Tibial nerve (tissue), 4 donors: ENCODE measurements around the gene TBX20. TPM values are rescaled to one million over a fixed set of nuclear protein-coding genes. Genes with fewer than 3 reads are reported as not detected.

Experiments used
- DNase-seq, 2 donors: peaks; one replicate each; pipeline ENCODE4 v3.0.0-alpha.2; 2019; ENCODE audit warnings: low spot score in 2 of 2
- H3K27ac ChIP-seq, 4 donors: fragments of 200-600 bp; sonication (generic) in 3 of 4; one replicate each; pipeline ENCODE4 v1.5.1; 2017 to 2019; ENCODE audit warnings: mild to moderate bottlenecking in 1 of 4
- H3K27me3 ChIP-seq, 2 donors: fragments of 200-600 bp; sonication (generic) in 1 of 2; one replicate each; pipeline versions ENCODE4 v1.5.1 to v1.6.0; 2017 to 2019
- H3K36me3 ChIP-seq, 3 donors: fragments of 200-600 bp; sonication (generic); one replicate each; pipeline ENCODE4 v1.5.1; 2018 to 2019
- H3K4me1 ChIP-seq, 4 donors: fragments of 200-600 bp; sonication (generic) in 3 of 4; one replicate each; pipeline ENCODE4 v1.5.1; 2017 to 2019
- H3K4me3 ChIP-seq, 4 donors: fragments of 200-600 bp; sonication (generic) in 3 of 4; one replicate each; pipeline ENCODE4 v1.5.1; 2017 to 2019; ENCODE audit warnings: mild to moderate bottlenecking in 1 of 4, moderate library complexity in 1 of 4
- H3K9me3 ChIP-seq, 4 donors: fragments of 200-600 bp; sonication (generic) in 3 of 4; one replicate each; pipeline ENCODE4 v1.5.1; 2017 to 2019
- EP300 ChIP-seq, 2 donors: sonication (generic); formaldehyde crosslinking; IDR thresholded peaks; one replicate each; pipeline ENCODE4 v1.6.1; 2017; ENCODE audit warnings: antibody characterized with exemption in 2 of 2, mild to moderate bottlenecking in 1 of 2
- POLR2A ChIP-seq, 2 donors: fragments of 450-650 bp; IDR thresholded peaks; one replicate each; pipeline ENCODE4 v1.6.1; 2017; ENCODE audit warnings: antibody characterized with exemption in 2 of 2, mild to moderate bottlenecking in 2 of 2, moderate library complexity in 2 of 2
- WGBS, 2 donors: methylation state at CpG; one replicate each; pipeline ENCODE4 v1.1.5; 2018; 5-methylcytosine and 5-hydroxymethylcytosine counted together
- total RNA-seq, 4 donors: library from RNA; depleted of rRNA; stranded (reverse); fragments of >200 nt; gene quantifications; one replicate each; pipeline ENCODE4 v1.1.0, GENCODE V29; 2016
- TF ChIP-seq, protein P1 (sequence below), 5 experiments: fragments of 200-600 bp in 3 of 5; fragments of 450-650 bp in 2 of 5; sonication (generic) in 3 of 5; IDR thresholded peaks; one replicate each; pipeline ENCODE4 v1.5.1; 2016 to 2019; ENCODE audit warnings: antibody characterized with exemption in 5 of 5, mild to moderate bottlenecking in 3 of 5, moderate library complexity in 2 of 5

The TBX20 gene
- total RNA-seq, 4 donors from 2014 or later: 0.42 TPM; not detected in 3

DNA sequence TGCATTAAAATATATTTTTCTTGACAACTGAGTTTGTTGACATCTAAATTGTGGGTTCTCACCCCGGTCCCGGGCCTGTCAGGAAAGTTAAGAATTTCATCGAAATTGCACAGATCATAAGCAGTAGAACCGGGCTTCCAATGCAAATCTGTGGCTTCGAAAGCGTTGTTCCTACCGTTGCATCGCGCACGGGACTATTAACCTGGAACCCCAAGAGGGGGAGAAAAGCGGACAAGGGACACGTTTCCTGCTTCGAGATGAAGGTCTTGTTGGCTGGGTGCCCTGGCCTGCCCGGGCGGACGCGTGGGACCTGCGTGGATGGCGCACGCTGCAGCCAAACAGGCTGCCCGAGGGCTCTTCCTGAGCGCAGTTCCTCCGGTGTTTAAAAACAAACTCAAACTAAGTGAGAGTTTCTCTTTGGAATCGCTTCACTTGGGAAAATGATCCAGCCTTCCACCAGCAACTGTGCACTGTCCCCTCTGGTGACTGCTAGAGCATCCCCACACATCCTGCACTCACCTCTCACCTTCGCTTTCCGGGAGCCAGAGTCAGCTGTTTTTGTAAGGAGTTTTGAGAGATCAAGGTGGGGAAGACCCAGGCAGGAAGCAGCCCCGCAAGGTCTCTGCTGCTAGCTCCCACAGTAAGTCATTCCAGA, 5.1 kb upstream of the TBX20 start:
- TF ChIP-seq EP300 (IDR thresholded peaks at IDR 0.05): no peak
- TF ChIP-seq, protein P1, sequence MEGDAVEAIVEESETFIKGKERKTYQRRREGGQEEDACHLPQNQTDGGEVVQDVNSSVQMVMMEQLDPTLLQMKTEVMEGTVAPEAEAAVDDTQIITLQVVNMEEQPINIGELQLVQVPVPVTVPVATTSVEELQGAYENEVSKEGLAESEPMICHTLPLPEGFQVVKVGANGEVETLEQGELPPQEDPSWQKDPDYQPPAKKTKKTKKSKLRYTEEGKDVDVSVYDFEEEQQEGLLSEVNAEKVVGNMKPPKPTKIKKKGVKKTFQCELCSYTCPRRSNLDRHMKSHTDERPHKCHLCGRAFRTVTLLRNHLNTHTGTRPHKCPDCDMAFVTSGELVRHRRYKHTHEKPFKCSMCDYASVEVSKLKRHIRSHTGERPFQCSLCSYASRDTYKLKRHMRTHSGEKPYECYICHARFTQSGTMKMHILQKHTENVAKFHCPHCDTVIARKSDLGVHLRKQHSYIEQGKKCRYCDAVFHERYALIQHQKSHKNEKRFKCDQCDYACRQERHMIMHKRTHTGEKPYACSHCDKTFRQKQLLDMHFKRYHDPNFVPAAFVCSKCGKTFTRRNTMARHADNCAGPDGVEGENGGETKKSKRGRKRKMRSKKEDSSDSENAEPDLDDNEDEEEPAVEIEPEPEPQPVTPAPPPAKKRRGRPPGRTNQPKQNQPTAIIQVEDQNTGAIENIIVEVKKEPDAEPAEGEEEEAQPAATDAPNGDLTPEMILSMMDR (IDR thresholded peaks at IDR 0.05): no peak
- TF ChIP-seq POLR2A (IDR thresholded peaks at IDR 0.05): no peak
- Histone ChIP-seq H3K4me1 (peaks cover 0 to 41% (median 4%) of the 10 kb centered on the region in 4 donors), H3K4me3 (no peak overlapping the region), H3K9me3 (no peaks in the 10 kb centered on the region), H3K27ac (no peak overlapping the region), H3K36me3 (no peaks in the 10 kb centered on the region), H3K27me3 (peaks cover 0 to 99% of the 10 kb centered on the region in 2 donors)
- 33 to 36% methylated on average over 27 of the region's 27 CpGs for WGBS, 2 donors
- DNase-seq: no peak

DNA sequence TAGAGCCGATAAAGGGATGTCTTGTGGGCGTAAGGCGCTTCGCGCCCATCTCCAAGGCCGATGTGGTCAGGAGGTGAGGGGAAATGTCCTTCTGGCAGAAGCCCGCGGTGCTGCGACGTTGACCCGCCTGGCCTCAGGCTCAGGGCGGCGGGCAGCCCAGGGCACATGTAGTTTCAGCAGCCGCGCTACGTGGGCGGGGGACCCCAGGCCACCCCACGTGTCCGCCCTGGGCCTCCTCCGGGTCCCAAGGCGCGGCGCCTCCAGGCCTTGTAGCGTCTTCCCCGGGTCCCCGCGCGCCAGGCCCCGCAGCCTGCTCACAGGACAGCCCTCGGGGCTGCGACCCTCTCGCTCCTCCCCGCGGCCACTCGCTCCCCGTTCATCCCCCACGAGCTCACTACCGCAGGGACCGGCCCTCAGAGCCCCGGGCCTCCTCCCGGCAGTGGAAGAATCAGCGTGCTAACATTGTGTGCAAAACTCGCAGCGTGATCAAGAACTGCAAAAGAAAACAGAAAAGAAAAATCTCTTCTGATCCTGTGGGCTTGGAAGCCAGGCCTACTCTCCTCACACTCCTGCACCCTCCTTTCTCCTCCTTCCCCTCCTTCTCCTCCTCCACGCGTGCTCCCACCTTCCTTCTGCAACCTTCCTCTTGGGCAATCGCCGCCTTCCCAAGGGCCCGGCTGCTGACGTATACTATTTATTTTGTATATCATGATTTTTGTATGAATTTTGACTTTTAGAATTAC, 4.4 kb upstream of the TBX20 start:
- no peak for DNase-seq
- no peak overlapping the region for H3K27ac ChIP-seq
- peaks cover 0 to 99% of the 10 kb centered on the region in 2 donors for H3K27me3 ChIP-seq
- TF ChIP-seq EP300 (IDR thresholded peaks at IDR 0.05) (no peak), POLR2A (IDR thresholded peaks at IDR 0.05) (no peak)
- TF ChIP-seq, protein P1 (IDR thresholded peaks at IDR 0.05): no peak
- 15 to 24% methylated on average over 31 to 40 of the region's 50 CpGs for WGBS, 2 donors
- peaks cover 0 to 48% (median 6%) of the 10 kb centered on the region in 4 donors for H3K4me1 ChIP-seq
- peak overlapping the region in 1 of 4 donors; percentile 13 for H3K4me3 ChIP-seq
- no peaks in the 10 kb centered on the region for H3K9me3 ChIP-seq
- no peaks in the 10 kb centered on the region for H3K36me3 ChIP-seq

DNA sequence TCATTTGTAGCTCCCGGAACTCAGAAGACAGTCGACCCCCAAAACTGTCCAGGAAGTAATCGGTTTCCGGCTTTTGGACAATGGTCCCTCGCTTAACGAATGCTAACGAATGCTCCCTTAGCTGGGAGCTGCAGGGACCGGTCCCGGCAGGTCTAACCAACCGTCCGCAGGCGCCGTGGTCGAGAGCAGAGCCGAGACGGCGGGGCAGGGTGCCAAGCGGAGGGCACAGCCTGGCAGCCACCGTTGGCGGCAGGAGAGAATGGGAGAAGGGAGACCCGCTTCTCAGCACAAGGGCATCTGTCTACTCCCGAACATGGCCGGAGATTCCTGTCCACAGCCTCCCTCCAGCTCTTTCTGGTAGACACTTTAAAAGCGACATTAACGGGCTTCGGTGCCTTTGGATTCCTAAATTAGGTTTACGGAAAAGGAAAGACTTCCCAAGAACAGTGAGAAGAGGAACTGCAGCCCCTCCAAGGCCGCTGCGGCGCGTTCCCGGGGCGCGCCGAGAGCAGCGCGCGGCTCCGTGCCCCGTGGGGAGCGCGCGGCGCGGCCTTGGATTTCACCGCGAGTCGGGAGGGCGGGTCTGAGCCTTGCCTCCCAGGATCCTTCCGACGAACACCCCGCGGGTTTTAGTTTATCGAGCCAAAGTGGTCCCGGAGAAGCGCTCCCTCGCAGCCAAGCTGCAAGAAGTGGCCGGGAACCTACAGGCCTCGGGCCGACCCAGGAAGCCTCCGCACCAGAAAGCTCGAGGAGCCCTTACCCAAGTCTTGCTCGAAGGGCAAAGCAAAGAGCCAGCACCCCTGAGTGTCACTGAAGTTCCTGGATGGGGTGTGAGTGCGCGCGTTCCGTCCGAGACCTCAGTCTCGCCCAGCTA, 3.6 kb upstream of the TBX20 start:
- Histone ChIP-seq H3K36me3 (no peaks in the 10 kb centered on the region), H3K9me3 (no peaks in the 10 kb centered on the region), H3K4me1 (peaks cover 0 to 50% (median 6%) of the 10 kb centered on the region in 4 donors), H3K4me3 (peak overlapping the region in 1 of 4 donors; percentile 13), H3K27me3 (peaks cover 0 to 99% of the 10 kb centered on the region in 2 donors), H3K27ac (no peak overlapping the region)
- no peak for DNase-seq
- 4% methylated on average over 44 to 51 of the region's 69 CpGs for WGBS, 2 donors
- TF ChIP-seq EP300 (IDR thresholded peaks at IDR 0.05) (no peak), POLR2A (IDR thresholded peaks at IDR 0.05) (no peak)
- TF ChIP-seq, protein P1 (IDR thresholded peaks at IDR 0.05): no peak

DNA sequence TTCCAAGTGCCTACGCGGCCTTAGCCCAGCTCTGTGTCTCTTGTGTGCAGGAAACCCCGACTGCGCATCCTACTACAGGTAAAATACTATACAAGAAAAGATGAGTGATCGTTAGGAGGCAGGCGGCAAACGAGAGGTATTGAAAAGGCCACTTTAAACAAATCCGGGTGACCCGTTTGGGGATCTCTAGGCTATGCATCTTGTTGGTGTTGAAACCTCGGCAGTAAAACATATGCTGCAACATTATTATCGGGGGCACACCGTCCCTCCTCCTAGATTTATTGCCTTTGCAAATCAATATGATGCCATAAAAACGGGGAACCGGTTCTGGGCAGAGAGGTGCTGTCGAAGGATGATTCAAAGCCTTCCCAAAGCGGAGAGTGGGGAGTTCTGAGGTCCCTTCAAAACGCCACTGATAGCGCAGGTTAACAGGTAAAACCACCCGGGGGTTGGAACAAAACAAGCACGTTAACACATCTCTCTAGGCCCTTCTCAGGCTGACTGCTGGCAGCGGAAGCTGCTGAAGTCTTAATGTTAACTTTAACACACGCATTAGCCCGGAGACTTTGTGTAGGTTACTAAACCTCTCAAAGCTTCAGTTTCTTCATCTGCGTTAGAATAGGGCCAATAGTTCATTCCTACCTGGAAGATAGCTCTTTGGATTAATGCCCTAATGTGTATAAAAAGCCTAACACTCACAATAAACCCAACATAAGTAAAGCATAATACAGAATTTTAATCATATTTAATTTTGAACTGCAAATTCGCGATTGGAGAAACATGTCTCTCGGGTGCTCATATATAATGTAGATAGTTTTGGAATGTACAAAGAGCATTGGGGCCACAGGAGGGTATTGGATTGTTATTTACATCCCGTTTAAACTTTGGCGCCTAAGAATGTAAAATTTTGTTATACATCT, 2.6 kb upstream of the TBX20 start:
- H3K27me3 ChIP-seq: peaks cover 0 to 99% of the 10 kb centered on the region in 2 donors
- TF ChIP-seq, protein P1 (IDR thresholded peaks at IDR 0.05): no peak
- no peaks in the 10 kb centered on the region for H3K36me3 ChIP-seq
- H3K4me1 ChIP-seq: peaks cover 0 to 45% (median 6%) of the 10 kb centered on the region in 4 donors
- no peak overlapping the region for H3K27ac ChIP-seq
- H3K9me3 ChIP-seq: no peaks in the 10 kb centered on the region
- no peak overlapping the region for H3K4me3 ChIP-seq
- no peak for DNase-seq
- WGBS, 2 donors: 20 to 28% methylated on average over 29 of the region's 29 CpGs
